ENCODE results near the gene ARHGAP27. TPM values are rescaled to one million over a fixed set of nuclear protein-coding genes. Genes with fewer than 3 reads are reported as not detected.

ARHGAP27 gene
- total and polyA plus RNA-seq, 2 of the 13 experiments (the other 11 are each of a cell fraction or from before 2014, with no cell fraction given) = 15.5 to 18.9 TPM

DNA sequence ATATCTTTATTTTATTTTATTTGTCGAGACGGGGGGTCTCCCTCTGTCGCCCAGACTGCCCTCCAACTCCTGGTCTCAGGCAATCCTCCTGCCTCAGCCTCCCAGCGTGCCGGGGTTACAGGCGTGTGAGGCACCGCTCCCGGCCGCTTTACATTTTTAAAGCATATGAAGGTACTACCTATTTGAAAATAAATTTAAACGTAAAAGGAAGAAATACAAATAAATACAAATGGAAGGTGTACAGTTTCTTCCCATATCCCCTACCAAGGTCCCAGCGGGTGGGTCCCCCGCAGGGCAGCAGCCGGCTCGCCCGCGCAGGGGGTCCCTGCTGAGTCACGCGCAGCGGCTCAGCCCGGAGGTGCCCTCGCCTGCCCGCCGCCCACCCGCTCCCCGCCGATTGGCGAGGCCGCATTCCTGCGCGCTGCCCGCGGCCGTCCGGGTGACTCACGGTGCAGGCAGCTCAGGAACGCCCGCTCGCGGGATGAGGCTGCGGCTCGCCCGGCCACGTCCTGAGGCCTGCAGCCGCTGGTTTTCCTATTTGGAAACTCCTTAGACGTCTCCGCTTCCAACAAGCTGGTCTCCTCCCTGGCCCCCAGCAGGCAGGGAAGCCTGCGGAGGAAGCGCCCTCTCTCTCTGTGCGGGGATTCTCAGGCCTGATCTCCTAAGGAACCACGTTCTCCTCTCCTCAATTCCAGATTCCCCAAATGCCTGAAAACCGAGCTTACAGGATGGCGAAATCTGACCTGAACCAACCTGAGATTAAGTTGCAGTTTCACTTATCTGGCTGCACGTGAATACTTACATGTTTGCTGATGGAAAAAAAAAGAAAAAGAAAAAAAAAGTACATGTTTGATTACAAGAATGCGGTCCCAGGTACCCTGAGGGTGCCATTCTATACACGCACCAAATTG lies 61.0 kb downstream of the ARHGAP27 start (continued):
- 0 out of 2 replicates have a peak, but pooled peaks have one; percentile 25 for TF ChIP-seq ARID3A (IDR thresholded peaks at IDR 0.05; ENCODE audit: low read depth, low read length)
- TF ChIP-seq ZNF598 (CRISPR knock-in tag; IDR thresholded peaks at IDR 0.05; ENCODE audit: borderline replicate concordance) = no peak
- TF ChIP-seq KLF16 (CRISPR knock-in tag; IDR thresholded peaks at IDR 0.05) = peak in 1 of 2 experiments; percentile 56; a peak in 2 of 4 replicates
- TF ChIP-seq, protein P1, sequence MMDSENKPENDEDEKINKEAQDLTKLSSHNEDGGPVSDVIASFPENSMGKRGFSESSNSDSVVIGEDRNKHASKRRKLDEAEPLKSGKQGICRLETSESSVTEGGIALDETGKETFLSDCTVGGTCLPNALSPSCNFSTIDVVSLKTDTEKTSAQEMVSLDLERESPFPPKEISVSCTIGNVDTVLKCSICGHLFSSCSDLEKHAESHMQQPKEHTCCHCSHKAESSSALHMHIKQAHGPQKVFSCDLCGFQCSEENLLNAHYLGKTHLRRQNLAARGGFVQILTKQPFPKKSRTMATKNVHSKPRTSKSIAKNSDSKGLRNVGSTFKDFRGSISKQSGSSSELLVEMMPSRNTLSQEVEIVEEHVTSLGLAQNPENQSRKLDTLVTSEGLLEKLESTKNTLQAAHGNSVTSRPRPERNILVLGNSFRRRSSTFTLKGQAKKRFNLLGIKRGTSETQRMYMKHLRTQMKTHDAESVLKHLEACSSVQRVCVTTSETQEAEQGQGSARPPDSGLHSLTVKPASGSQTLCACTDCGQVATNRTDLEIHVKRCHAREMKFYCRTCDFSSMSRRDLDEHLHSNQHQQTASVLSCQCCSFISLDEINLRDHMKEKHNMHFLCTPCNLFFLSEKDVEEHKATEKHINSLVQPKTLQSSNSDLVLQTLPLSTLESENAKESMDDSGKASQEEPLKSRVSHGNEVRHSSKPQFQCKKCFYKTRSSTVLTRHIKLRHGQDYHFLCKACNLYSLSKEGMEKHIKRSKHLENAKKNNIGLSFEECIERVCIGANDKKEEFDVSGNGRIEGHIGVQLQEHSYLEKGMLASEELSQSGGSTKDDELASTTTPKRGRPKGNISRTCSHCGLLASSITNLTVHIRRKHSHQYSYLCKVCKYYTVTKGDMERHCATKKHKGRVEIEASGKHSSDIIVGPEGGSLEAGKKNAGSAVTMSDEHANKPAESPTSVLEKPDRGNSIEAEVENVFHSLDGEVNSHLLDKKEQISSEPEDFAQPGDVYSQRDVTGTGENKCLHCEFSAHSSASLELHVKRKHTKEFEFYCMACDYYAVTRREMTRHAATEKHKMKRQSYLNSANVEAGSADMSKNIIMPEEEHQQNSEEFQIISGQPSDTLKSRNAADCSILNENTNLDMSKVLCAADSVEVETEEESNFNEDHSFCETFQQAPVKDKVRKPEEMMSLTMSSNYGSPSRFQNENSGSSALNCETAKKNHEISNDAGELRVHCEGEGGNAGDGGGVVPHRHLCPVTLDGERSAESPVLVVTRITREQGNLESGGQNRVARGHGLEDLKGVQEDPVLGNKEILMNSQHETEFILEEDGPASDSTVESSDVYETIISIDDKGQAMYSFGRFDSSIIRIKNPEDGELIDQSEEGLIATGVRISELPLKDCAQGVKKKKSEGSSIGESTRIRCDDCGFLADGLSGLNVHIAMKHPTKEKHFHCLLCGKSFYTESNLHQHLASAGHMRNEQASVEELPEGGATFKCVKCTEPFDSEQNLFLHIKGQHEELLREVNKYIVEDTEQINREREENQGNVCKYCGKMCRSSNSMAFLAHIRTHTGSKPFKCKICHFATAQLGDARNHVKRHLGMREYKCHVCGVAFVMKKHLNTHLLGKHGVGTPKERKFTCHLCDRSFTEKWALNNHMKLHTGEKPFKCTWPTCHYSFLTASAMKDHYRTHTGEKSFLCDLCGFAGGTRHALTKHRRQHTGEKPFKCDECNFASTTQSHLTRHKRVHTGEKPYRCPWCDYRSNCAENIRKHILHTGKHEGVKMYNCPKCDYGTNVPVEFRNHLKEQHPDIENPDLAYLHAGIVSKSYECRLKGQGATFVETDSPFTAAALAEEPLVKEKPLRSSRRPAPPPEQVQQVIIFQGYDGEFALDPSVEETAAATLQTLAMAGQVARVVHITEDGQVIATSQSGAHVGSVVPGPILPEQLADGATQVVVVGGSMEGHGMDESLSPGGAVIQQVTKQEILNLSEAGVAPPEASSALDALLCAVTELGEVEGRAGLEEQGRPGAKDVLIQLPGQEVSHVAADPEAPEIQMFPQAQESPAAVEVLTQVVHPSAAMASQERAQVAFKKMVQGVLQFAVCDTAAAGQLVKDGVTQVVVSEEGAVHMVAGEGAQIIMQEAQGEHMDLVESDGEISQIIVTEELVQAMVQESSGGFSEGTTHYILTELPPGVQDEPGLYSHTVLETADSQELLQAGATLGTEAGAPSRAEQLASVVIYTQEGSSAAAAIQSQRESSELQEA (CRISPR knock-in tag; IDR thresholded peaks at IDR 0.05; ENCODE audit: not compliant biosample characterization) = no peak
- TF ChIP-seq ZNF432 (CRISPR knock-in tag; IDR thresholded peaks at IDR 0.05; ENCODE audit: borderline replicate concordance) = no peak
- TF ChIP-seq ZNF749 (CRISPR knock-in tag; IDR thresholded peaks at IDR 0.05; ENCODE audit: borderline replicate concordance) = no peak
- no peak for TF ChIP-seq KLF12 (CRISPR knock-in tag; IDR thresholded peaks at IDR 0.05; ENCODE audit: borderline replicate concordance)
- TF ChIP-seq ZNF777 (CRISPR knock-in tag; IDR thresholded peaks at IDR 0.05) = peak; percentile 86
- TF ChIP-seq ZNF253 (CRISPR knock-in tag; IDR thresholded peaks at IDR 0.05; ENCODE audit: borderline replicate concordance) = no peak
- TF ChIP-seq GATAD1 (CRISPR knock-in tag; IDR thresholded peaks at IDR 0.05) = peak; percentile 31; the same call in 1 of the 2 replicates
- TF ChIP-seq FOXA3 (CRISPR knock-in tag; IDR thresholded peaks at IDR 0.05) = peak; percentile 47
- TF ChIP-seq, protein P2, sequence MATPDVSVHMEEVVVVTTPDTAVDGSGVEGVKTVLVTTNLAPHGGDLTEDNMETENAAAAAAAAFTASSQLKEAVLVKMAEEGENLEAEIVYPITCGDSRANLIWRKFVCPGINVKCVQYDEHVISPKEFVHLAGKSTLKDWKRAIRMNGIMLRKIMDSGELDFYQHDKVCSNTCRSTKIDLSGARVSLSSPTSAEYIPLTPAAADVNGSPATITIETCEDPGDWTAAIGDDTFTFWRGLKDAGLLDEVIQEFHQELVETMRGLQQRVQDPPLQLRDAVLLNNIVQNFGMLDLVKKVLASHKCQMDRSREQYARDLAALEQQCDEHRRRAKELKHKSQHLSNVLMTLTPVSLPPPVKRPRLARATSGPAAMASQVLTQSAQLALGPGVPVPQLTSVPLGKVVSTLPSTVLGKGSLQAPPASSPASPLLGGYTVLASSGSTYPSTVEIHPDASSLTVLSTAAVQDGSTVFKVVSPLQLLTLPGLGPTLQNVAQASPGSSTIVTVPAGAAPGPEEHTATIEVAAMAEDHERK (CRISPR knock-in tag; IDR thresholded peaks at IDR 0.05; ENCODE audit: low read depth) = no peak
- TF ChIP-seq TCF12 (IDR thresholded peaks at IDR 0.05) = no peak
- no peak for TF ChIP-seq TCF12 (CRISPR knock-in tag; IDR thresholded peaks at IDR 0.05)
- TF ChIP-seq SETDB1 (CRISPR knock-in tag; IDR thresholded peaks at IDR 0.05; ENCODE audit: borderline replicate concordance) = no peak
- peak; percentile 34; the same call in 1 of the 2 replicates for TF ChIP-seq TSC22D2 (CRISPR knock-in tag; IDR thresholded peaks at IDR 0.05; ENCODE audit: borderline replicate concordance)

All from HepG2 (cell line).